Sigmoid colon (tissue), 4 donors: ENCODE measurements around the gene GPC5.

ENCODE experiments used
- EP300 ChIP-seq, 4 donors: sonication (generic); formaldehyde crosslinking; IDR thresholded peaks; one replicate each; pipeline ENCODE4 v1.6.1; 2017; ENCODE audit warnings: antibody characterized with exemption in 4 of 4
- TF ChIP-seq, protein P1 (sequence below), 4 experiments: fragments of 450-650 bp in 3 of 4; fragments of 200-600 bp in 1 of 4; IDR thresholded peaks; one replicate each; pipeline ENCODE4 v1.5.1; 2016 to 2019; ENCODE audit warnings: antibody characterized with exemption in 4 of 4, mild to moderate bottlenecking in 3 of 4, moderate library complexity in 2 of 4

DNA sequence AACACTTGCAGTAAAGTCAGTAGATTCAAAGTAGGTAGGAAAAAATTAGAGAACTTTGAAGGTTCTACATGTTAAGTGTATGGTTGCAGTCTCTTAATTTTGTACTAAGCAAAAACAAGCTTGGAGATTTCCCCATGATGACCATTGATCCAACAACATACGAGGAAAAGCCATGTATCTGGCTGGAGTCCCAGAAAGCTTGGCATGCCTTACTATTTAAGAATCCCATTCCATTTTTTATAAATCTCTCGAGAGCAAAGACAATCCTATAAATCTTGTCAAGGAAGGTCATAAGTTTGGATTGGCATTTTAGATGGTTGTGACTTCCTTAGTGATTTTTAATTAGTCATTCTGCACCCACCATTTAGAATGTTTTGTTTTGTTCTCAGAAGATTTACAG is 495.9 kb downstream of the GPC5 start:
- no peak for TF ChIP-seq EP300 (IDR thresholded peaks at IDR 0.05)
- TF ChIP-seq, protein P1, sequence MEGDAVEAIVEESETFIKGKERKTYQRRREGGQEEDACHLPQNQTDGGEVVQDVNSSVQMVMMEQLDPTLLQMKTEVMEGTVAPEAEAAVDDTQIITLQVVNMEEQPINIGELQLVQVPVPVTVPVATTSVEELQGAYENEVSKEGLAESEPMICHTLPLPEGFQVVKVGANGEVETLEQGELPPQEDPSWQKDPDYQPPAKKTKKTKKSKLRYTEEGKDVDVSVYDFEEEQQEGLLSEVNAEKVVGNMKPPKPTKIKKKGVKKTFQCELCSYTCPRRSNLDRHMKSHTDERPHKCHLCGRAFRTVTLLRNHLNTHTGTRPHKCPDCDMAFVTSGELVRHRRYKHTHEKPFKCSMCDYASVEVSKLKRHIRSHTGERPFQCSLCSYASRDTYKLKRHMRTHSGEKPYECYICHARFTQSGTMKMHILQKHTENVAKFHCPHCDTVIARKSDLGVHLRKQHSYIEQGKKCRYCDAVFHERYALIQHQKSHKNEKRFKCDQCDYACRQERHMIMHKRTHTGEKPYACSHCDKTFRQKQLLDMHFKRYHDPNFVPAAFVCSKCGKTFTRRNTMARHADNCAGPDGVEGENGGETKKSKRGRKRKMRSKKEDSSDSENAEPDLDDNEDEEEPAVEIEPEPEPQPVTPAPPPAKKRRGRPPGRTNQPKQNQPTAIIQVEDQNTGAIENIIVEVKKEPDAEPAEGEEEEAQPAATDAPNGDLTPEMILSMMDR (IDR thresholded peaks at IDR 0.05): no peak
